Pons (tissue), 1 donor: ENCODE measurements around the gene CD274.
"Not testable (repeated sequence)": the region's sequence is repeated elsewhere in the genome, so short reads cannot be mapped to it uniquely, and the experiment has no call there.

Experiments used
- DNase-seq: peaks from one replicate; pipeline ENCODE4 v3.0.0-alpha.2; 2016; ENCODE audit warnings: low spot score

Gene CD274

GRCh38 chr9:5450359-5451091 lies at the start of gene CD274:
Gene CD274 (plus strand): TSS chr9:5450542. CDS start chr9:5456114, 5,572 bp downstream.
- DNase-seq, result peak; percentile 68

- no peak for DNase-seq
Measured at GRCh38 chr9:5402217-5402616, 48.1 kb upstream of the CD274 start.

GRCh38 chr9:5408596-5408995 lies 41.7 kb upstream of the CD274 start:
- no peak for DNase-seq

- no peak for DNase-seq
Measured at GRCh38 chr9:5416953-5417352, 33.4 kb upstream of the CD274 start.

GRCh38 chr9:5418481-5418880 lies 31.9 kb upstream of the CD274 start:
- no peak for DNase-seq

GRCh38 chr9:5419987-5420386 lies 30.4 kb upstream of the CD274 start:
- no peak for DNase-seq

GRCh38 chr9:5421163-5421562 lies 29.2 kb upstream of the CD274 start:
- no peak for DNase-seq

- DNase-seq, result no peak
Measured at GRCh38 chr9:5422276-5422675, 28.1 kb upstream of the CD274 start.

GRCh38 chr9:5425006-5425628 lies 25.2 kb upstream of the CD274 start:
- DNase-seq, result no peak

- DNase-seq, result no peak
Measured at GRCh38 chr9:5427005-5427404, 23.3 kb upstream of the CD274 start.

- no peak for DNase-seq
Measured at GRCh38 chr9:5428172-5428571, 22.2 kb upstream of the CD274 start.

- no peak for DNase-seq
Measured at GRCh38 chr9:5428794-5429528, 21.4 kb upstream of the CD274 start.

GRCh38 chr9:5429873-5430564 lies 20.3 kb upstream of the CD274 start:
- DNase-seq, result peak; percentile 90

- no peak for DNase-seq
Measured at GRCh38 chr9:5430912-5431311, 19.4 kb upstream of the CD274 start.

GRCh38 chr9:5432890-5433289 lies 17.5 kb upstream of the CD274 start:
- DNase-seq, result not testable (repeated sequence)

GRCh38 chr9:5433328-5433727 lies 17.0 kb upstream of the CD274 start:
- DNase-seq, result not testable (repeated sequence)

- DNase-seq, result not testable (repeated sequence)
Measured at GRCh38 chr9:5433841-5434810, 16.2 kb upstream of the CD274 start.

GRCh38 chr9:5435912-5436311 lies 14.4 kb upstream of the CD274 start:
- no peak for DNase-seq

- DNase-seq, result no peak
Measured at GRCh38 chr9:5436441-5436840, 13.9 kb upstream of the CD274 start.

- peak; percentile 98 for DNase-seq
Measured at GRCh38 chr9:5437254-5438216, 12.8 kb upstream of the CD274 start, which contains the start of gene PLGRKT. Gene PLGRKT (minus strand): TSS chr9:5437925. CDS start chr9:5431977, 5,948 bp downstream.
